Right lobe of liver (tissue), 6 donors: ENCODE results near the gene SLC4A5. TPM values are rescaled to one million over a fixed set of nuclear protein-coding genes. Genes with fewer than 3 reads are reported as not detected.
"Not testable (repeated sequence)": the region's sequence is repeated elsewhere in the genome, so short reads cannot be mapped to it uniquely, and the experiment has no call there.

Experiments
- ATAC-seq, 4 donors: fragments of 200-7000 bp; cut with Tn5 transposase; one replicate each; pipeline ENCODE4 v1.9.1; 2020; ENCODE audit warnings: mild to moderate bottlenecking in 4 of 4, moderate library complexity in 4 of 4
- DNase-seq, 3 donors: peaks; one replicate each; pipeline ENCODE4 v3.0.0-alpha.2; 2020
- H3K27ac ChIP-seq, 3 donors: fragments of 200-600 bp; one replicate each; pipeline ENCODE4 v1.8.0; 2022
- H3K27me3 ChIP-seq, 2 donors: fragments of 200-600 bp; one replicate each; pipeline ENCODE4 v1.8.0; 2022
- H3K36me3 ChIP-seq, 4 donors: fragments of 200-600 bp; sonication (generic) in 1 of 4; one replicate each; pipeline versions ENCODE4 v1.5.1 to v1.8.0; 2017 to 2022; ENCODE audit warnings: control low read depth in 1 of 4
- H3K4me1 ChIP-seq, 4 donors: fragments of 200-600 bp; sonication (generic) in 1 of 4; one replicate each; pipeline versions ENCODE4 v1.5.1 to v1.8.0; 2017 to 2022; ENCODE audit warnings: control low read depth in 1 of 4
- H3K4me3 ChIP-seq, 3 donors: fragments of 200-600 bp; one replicate each; pipeline ENCODE4 v1.8.0; 2022
- H3K9me3 ChIP-seq, 4 donors: fragments of 200-600 bp; sonication (generic) in 1 of 4; one replicate each; pipeline versions ENCODE4 v1.5.1 to v1.8.0; 2017 to 2022; ENCODE audit warnings: control low read depth in 1 of 4
- CTCF ChIP-seq, 4 donors: fragments of 200-600 bp in 3 of 4; fragments of 450-650 bp in 1 of 4; IDR thresholded peaks; one replicate each; pipeline versions ENCODE4 v1.5.1 to v1.8.0; 2016 to 2022; ENCODE audit warnings: antibody characterized with exemption in 4 of 4, mild to moderate bottlenecking in 2 of 4
- POLR2A ChIP-seq: fragments of 450-650 bp; IDR thresholded peaks from one replicate; pipeline ENCODE4 v1.6.1; 2017; ENCODE audit warnings: antibody characterized with exemption, mild to moderate bottlenecking
- WGBS: methylation state at CpG from one replicate; pipeline ENCODE4 v1.1.6; 2018; ENCODE audit warnings: low coverage, low lambda C conversion rate; ENCODE audit not compliant: insufficient coverage; ENCODE audit errors: missing lambda C conversion rate; 5-methylcytosine and 5-hydroxymethylcytosine counted together
- intact Hi-C, 2 donors: fragments of 100-400 bp; cut with DNase I; formaldehyde crosslinking; loops; one replicate each; pipeline versions ENCODE4 v1.11.2 to v1.14.1; 2022
- total RNA-seq, 6 experiments: library from RNA; depleted of rRNA in 2 of 6; stranded (reverse); fragments of >200 nt in 2 of 6; fragmentation: NEBNext Ultra II Directional in 3 of 6; extraction: Animal tissue kit (Norgen Biotek cat#: 25700) in 3 of 6; gene quantifications; one replicate each; pipeline versions ENCODE4 v1.1.0 to v1.2.4, GENCODE V29; 2016 to 2023
- donor health status: DM: no; HTN: yes; CAD: no.
- donor health status: DM: no; HTN: no; CAD: no.
- donor health status: DM: no; HTN: no; CAD: no.
- donor health status: DM: no; HTN: yes; CAD: no.
- donor health status: DM: no; HTN: yes; CAD: no.

The SLC4A5 gene
- total RNA-seq, 6 experiments from 2014 or later: 0.12 to 1.2 (median 0.68) TPM

DNA sequence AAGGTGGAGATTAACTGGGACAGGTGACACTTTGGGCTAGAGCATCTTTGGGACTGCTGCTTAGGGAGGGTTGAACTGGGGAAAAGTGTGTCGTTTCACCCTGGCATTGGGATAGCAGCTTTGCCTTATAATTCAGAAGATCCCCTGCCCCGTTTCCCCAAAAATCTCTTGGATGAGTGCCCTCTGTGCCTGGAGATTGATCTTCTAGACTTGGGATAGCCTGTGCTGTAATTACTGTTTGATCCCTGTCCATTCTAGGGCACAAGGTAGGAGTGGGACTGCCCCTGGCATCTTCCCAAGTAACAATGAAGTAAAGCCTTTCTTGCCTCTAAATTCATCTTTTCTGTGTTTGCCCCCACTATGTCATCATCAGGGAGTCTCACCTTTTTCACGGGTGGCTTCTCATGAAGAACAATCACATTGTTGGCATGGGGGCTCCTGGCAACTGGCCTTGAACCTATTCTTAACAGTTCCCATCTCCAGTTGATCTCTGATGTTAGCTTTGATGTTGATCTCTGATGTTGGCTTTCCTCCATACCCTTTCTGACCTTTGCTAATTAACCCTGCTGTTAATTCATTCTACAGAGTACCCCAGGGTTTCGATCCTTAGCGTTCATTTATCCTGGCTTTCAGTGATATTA, 123.2 kb downstream of the SLC4A5 start:
- DNase-seq (no peak), ATAC-seq (no peak)
- no peak overlapping the region for H3K4me3 ChIP-seq
- TF ChIP-seq POLR2A (no peak), CTCF (IDR thresholded peaks at IDR 0.05) (no peak)
- peaks cover 0 to 3% (median 0%) of the 10 kb centered on the region in 4 donors for H3K36me3 ChIP-seq
- no peaks in the 10 kb centered on the region for H3K9me3 ChIP-seq
- no peak overlapping the region for H3K27ac ChIP-seq
- 86% methylated on average over 5 of the region's 5 CpGs for WGBS
- no peaks in the 10 kb centered on the region for H3K27me3 ChIP-seq
- intact Hi-C loops: no loop called here
- no peaks in the 10 kb centered on the region for H3K4me1 ChIP-seq

DNA sequence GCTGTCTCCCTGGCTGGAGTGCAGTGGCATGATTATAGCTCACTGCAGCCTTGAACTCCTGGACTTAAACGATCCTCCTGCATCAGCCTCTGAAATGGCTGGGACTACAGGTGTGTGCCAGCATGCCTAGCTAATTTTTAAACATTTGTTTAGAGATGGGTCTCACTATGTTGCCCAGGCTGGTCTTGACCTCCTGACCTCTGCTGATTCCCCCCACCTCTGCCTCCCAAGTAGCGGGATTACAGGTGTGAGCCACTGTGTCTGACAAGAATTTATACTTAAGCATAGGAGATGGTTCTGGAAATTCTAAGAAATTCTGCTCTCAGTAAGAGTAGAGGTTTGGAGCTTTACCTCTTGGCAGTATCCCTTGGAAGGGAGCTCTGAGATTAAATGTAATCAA, 126.6 kb downstream of the SLC4A5 start:
- no peak for DNase-seq
- ATAC-seq: no peak
- 56% methylated on average over 2 of the region's 2 CpGs for WGBS
- H3K4me3 ChIP-seq: no peak overlapping the region
- no peaks in the 10 kb centered on the region for H3K9me3 ChIP-seq
- H3K36me3 ChIP-seq: peaks cover 0 to 3% (median 0%) of the 10 kb centered on the region in 4 donors
- no peak for TF ChIP-seq CTCF (IDR thresholded peaks at IDR 0.05)
- TF ChIP-seq POLR2A: no peak
- no peak overlapping the region for H3K27ac ChIP-seq
- intact Hi-C loops: no loop called here
- no peaks in the 10 kb centered on the region for H3K27me3 ChIP-seq
- no peaks in the 10 kb centered on the region for H3K4me1 ChIP-seq

- ATAC-seq: not testable (repeated sequence)
- WGBS: 87% methylated on average over 5 of the region's 6 CpGs
Observed at GRCh38 chr2:74215771-74216170, 127.4 kb downstream of the SLC4A5 start.

DNA sequence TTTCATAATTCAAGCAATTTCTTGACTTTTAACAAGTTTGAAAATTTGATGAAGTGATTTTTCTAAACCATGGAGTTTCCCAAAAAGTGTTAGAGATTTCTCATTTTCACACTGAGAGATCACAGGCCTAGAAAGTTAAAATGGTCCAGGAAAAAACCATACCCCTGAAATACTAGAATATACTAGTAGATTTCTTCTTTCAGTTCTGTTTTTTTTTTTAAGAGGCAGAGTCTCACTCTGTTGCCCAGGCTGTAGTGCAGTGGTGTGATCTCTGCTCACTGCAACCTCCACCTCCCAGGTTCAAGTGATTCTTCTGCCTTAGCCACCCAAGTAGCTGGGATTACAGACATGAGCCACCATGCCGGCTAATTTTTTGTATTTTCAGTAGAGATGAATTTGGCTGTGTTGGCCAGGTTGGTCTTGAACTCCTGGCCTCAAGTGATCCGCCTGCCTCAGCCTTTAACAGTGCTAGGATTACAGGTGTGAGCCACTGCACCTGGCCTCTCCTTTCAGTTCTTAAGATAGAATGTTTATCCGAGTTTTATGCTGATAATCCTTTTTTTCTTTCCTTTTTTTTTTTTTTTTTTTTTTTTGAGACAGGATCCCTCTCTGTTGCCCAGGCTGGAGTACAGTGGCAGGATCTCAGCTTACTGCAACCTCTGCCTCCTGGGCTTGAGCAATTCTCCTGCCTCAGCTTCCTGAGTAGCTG, 130.4 kb downstream of the SLC4A5 start:
- WGBS: 72% methylated on average over 3 of the region's 3 CpGs
- Histone ChIP-seq H3K27ac (no peak overlapping the region), H3K27me3 (no peaks in the 10 kb centered on the region), H3K4me1 (no peaks in the 10 kb centered on the region), H3K4me3 (no peak overlapping the region), H3K9me3 (no peaks in the 10 kb centered on the region), H3K36me3 (peaks cover 0 to 3% (median 0%) of the 10 kb centered on the region in 4 donors)
- ATAC-seq (no peak), DNase-seq (no peak)
- TF ChIP-seq CTCF (IDR thresholded peaks at IDR 0.05) (no peak), POLR2A (no peak)
- intact Hi-C loops: no loop called here

More at GRCh38 chr2:74215771-74216170, 127.4 kb downstream of the SLC4A5 start:
- H3K36me3 ChIP-seq, H3K27me3 ChIP-seq, H3K4me1 ChIP-seq, H3K9me3 ChIP-seq, DNase-seq, H3K27ac ChIP-seq, H3K4me3 ChIP-seq, intact Hi-C loops: not testable (repeated sequence)

- intact Hi-C loops: no loop called here
- H3K9me3 ChIP-seq: no peaks in the 10 kb centered on the region
- H3K27me3 ChIP-seq: no peaks in the 10 kb centered on the region
- ATAC-seq: peak; percentile 21 to 76 (median 46)
- no peaks in the 10 kb centered on the region for H3K4me1 ChIP-seq
- no peak overlapping the region for H3K4me3 ChIP-seq
- DNase-seq: no peak
- no peaks in the 10 kb centered on the region for H3K36me3 ChIP-seq
- H3K27ac ChIP-seq: peak overlapping the region in 2 of 3 donors; percentile 13 to 43
- WGBS: 36% methylated on average over 2 of the region's 6 CpGs
- TF ChIP-seq POLR2A (no peak), CTCF (IDR thresholded peaks at IDR 0.05) (no peak)
Observed at GRCh38 chr2:74206180-74206688, 137.0 kb downstream of the SLC4A5 start.
